HEK293 (cell line): ENCODE measurements around the gene PLPPR4.

ENCODE experiments used
- CTCF ChIA-PET: fragments of 350-600 bp; formaldehyde crosslinking; extraction: SDS; loops from one replicate; lab custom pipeline; 2021; ENCODE audit warnings: antibody characterized with exemption; lab: Yijun Ruan, JAX
- POLR2A ChIA-PET: fragments of 300-600 bp; formaldehyde crosslinking; extraction: SDS; loops from one replicate; lab custom pipeline; 2020; ENCODE audit warnings: antibody characterized with exemption, inconsistent platforms; lab: Yijun Ruan, JAX
- H3K27ac ChIP-seq: fragments of 200-500 bp; sonication (Bioruptor generic); 2 replicates; pipeline ENCODE4 v1.5.1; 2014; ENCODE audit warnings: low read depth, low read length, control low read depth, inconsistent platforms; ENCODE audit errors: extremely low read depth
- H3K36me3 ChIP-seq, 2 experiments: fragments of 200-500 bp in 1 of 2; sonication (Bioruptor generic) in 1 of 2; 1 replicate in 1 of 2; 2 replicates in 1 of 2; pipeline ENCODE4 v1.5.1; 2014 to 2017; ENCODE audit warnings: inconsistent platforms in 2 of 2, low read length in 2 of 2; ENCODE audit not compliant: control insufficient read depth in 2 of 2, insufficient read depth in 1 of 2
- H3K4me1 ChIP-seq: fragments of 200-500 bp; sonication (Bioruptor generic); 2 replicates; pipeline ENCODE4 v1.5.1; 2014; ENCODE audit warnings: mild to moderate bottlenecking, low read length, inconsistent platforms; ENCODE audit not compliant: control insufficient read depth, insufficient read depth
- H3K4me3 ChIP-seq: 2 replicates; pipeline ENCODE4 v1.5.1; 2011; ENCODE audit warnings: low read depth, mild to moderate bottlenecking, control low read depth, low read length, moderate library complexity
- H3K9me3 ChIP-seq: fragments of 200-500 bp; sonication (Bioruptor generic); 2 replicates; pipeline ENCODE4 v1.5.1; 2014; ENCODE audit warnings: low read depth, low read length, inconsistent platforms; ENCODE audit not compliant: control insufficient read depth, insufficient read depth
- BCL6B ChIP-seq: fragments of 450-650 bp; formaldehyde crosslinking; IDR thresholded peaks from 2 replicates; pipeline ENCODE4 v1.5.1; 2017; ENCODE audit warnings: missing biosample characterization, missing genetic modification characterization
- ZFP37 ChIP-seq: fragments of 450-650 bp; formaldehyde crosslinking; IDR thresholded peaks from 2 replicates; pipeline ENCODE4 v1.5.1; 2016; ENCODE audit warnings: missing biosample characterization, missing genetic modification characterization
- ZNF211 ChIP-seq: fragments of 450-650 bp; formaldehyde crosslinking; IDR thresholded peaks from 2 replicates; pipeline ENCODE4 v1.5.1; 2016; ENCODE audit warnings: low read depth, missing biosample characterization, missing genetic modification characterization
- ZNF433 ChIP-seq: fragments of 450-650 bp; formaldehyde crosslinking; IDR thresholded peaks from 2 replicates; pipeline ENCODE4 v1.5.1; 2016; ENCODE audit warnings: missing biosample characterization, missing genetic modification characterization, low read depth

The PLPPR4 gene

GRCh38 chr1:99352821-99353220 lies 88.5 kb downstream of the PLPPR4 start (continued):
- TF ChIP-seq BCL6B (tag by site-specific recombination), result no peak

GRCh38 chr1:99358770-99359169 lies 94.5 kb downstream of the PLPPR4 start:
- no peak overlapping the region for H3K27ac ChIP-seq
- H3K4me3 ChIP-seq, result no peak overlapping the region
- TF ChIP-seq ZNF433 (no peak), ZFP37 (tag by site-specific recombination) (no peak), ZNF211 (tag by site-specific recombination) (no peak)
- H3K9me3 ChIP-seq, result no peaks in the 10 kb centered on the region
- CTCF ChIA-PET, result no interaction called here
- no peaks in the 10 kb centered on the region for H3K36me3 ChIP-seq
- H3K4me1 ChIP-seq, result no peaks in the 10 kb centered on the region
- POLR2A ChIA-PET, result no interaction called here
